ENCODE results near the gene TSG101.

DNA sequence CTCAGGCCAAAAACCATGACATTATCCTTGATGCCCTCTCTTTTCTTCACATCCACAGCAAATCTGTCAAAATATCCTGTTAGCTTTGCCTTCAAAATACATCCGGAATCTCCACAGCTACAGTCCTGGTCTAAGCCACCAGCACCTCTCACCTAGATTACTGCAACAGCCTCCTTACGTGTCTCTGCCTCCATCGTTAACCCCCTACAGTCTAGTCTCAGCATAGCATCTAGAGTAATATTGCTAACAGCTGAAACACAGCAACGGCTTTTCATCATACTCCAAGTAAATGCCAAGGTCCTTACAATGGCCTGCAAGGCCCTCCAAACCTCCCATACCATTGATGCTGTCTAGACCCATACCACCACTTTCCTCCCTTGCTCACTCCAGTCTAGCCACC lies 4.4 kb downstream of the TSG101 start:
- no peak for TF ChIP-seq POLR2A (IDR thresholded peaks at IDR 0.05)
- TF ChIP-seq, protein P1, sequence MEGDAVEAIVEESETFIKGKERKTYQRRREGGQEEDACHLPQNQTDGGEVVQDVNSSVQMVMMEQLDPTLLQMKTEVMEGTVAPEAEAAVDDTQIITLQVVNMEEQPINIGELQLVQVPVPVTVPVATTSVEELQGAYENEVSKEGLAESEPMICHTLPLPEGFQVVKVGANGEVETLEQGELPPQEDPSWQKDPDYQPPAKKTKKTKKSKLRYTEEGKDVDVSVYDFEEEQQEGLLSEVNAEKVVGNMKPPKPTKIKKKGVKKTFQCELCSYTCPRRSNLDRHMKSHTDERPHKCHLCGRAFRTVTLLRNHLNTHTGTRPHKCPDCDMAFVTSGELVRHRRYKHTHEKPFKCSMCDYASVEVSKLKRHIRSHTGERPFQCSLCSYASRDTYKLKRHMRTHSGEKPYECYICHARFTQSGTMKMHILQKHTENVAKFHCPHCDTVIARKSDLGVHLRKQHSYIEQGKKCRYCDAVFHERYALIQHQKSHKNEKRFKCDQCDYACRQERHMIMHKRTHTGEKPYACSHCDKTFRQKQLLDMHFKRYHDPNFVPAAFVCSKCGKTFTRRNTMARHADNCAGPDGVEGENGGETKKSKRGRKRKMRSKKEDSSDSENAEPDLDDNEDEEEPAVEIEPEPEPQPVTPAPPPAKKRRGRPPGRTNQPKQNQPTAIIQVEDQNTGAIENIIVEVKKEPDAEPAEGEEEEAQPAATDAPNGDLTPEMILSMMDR (IDR thresholded peaks at IDR 0.05 in 4 of 5, conservative IDR thresholded peaks at IDR 0.05 in 1 of 5) = no peak
